WTC11 (cell line): Measurements from ENCODE around the gene SRPRB. TPM values are rescaled to one million over a fixed set of nuclear protein-coding genes. Genes with fewer than 3 reads are reported as not detected.

ENCODE experiments used
- ATAC-seq: fragments of 200-7000 bp; cut with Tn5 transposase; 2 replicates; pipeline ENCODE4 v1.10.0; 2021; ENCODE audit warnings: mild to moderate bottlenecking, moderate library complexity
- CTCF ChIA-PET: fragments of 300-600 bp; sonication (Branson Sonifier 250); formaldehyde crosslinking; loops from one replicate; lab custom pipeline; 2021; ENCODE audit warnings: antibody characterized with exemption; lab: Charles Lee
- POLR2A ChIA-PET: fragments of 350-600 bp; sonication (Branson Sonifier 250); formaldehyde crosslinking; loops from one replicate; lab custom pipeline; 2021; ENCODE audit warnings: antibody characterized with exemption; lab: Charles Lee
- DNase-seq: peaks from one replicate; pipeline ENCODE4 v3.0.0; 2021; ENCODE audit warnings: low spot score
- H3K27ac Mint-ChIP-seq: 2 replicates; pipeline ENCODE4 v1.8.0; 2021; ENCODE audit warnings: mixed read lengths
- H3K27me3 Mint-ChIP-seq: 2 replicates; pipeline ENCODE4 v1.8.0; 2021; ENCODE audit warnings: low read depth, mild to moderate bottlenecking, moderate library complexity, mixed read lengths
- H3K36me3 Mint-ChIP-seq: 2 replicates; pipeline ENCODE4 v1.8.0; 2021; ENCODE audit warnings: mixed read lengths
- H3K4me1 Mint-ChIP-seq: 2 replicates; pipeline ENCODE4 v1.8.0; 2022; ENCODE audit warnings: mixed read lengths
- H3K4me3 Mint-ChIP-seq: 2 replicates; pipeline ENCODE4 v1.8.0; 2021; ENCODE audit warnings: mild to moderate bottlenecking, moderate library complexity, mixed read lengths
- H3K9me3 Mint-ChIP-seq: 2 replicates; pipeline ENCODE4 v1.8.0; 2021; ENCODE audit warnings: mixed read lengths
- ARID4B ChIP-seq: sonication (generic); formaldehyde crosslinking; IDR thresholded peaks from 2 replicates; pipeline ENCODE4 v1.8.0; 2023; ENCODE audit warnings: missing genetic modification reagents, mild to moderate bottlenecking, borderline replicate concordance
- E2F4 ChIP-seq: sonication (generic); formaldehyde crosslinking; IDR thresholded peaks from 2 replicates; pipeline ENCODE4 v1.8.1; 2022; ENCODE audit warnings: low read depth, mild to moderate bottlenecking, moderate library complexity, missing genetic modification reagents, borderline replicate concordance
- EMX1 ChIP-seq: fragments of 250-450 bp; sonication (Bioruptor Pico); IDR thresholded peaks from 2 replicates; pipeline ENCODE4 v1.8.0; 2021; ENCODE audit warnings: mild to moderate bottlenecking
- ERG ChIP-seq: fragments of 250-450 bp; sonication (Bioruptor Pico); IDR thresholded peaks from 2 replicates; pipeline ENCODE4 v1.8.0; 2021; ENCODE audit warnings: mild to moderate bottlenecking
- FOXP4 ChIP-seq: sonication (generic); formaldehyde crosslinking; IDR thresholded peaks from 2 replicates; pipeline ENCODE4 v1.8.0; 2022; ENCODE audit warnings: mild to moderate bottlenecking, missing genetic modification reagents
- JUN ChIP-seq: sonication (generic); formaldehyde crosslinking; IDR thresholded peaks from 2 replicates; pipeline ENCODE4 v1.8.0; 2023; ENCODE audit warnings: mild to moderate bottlenecking, missing genetic modification reagents
- SP1 ChIP-seq: sonication (generic); formaldehyde crosslinking; conservative IDR thresholded peaks from 2 replicates; pipeline ENCODE4 v1.8.1; 2022; ENCODE audit warnings: missing genetic modification reagents
- TEAD1 ChIP-seq: sonication (generic); formaldehyde crosslinking; IDR thresholded peaks from 2 replicates; pipeline ENCODE4 v1.8.0; 2022; ENCODE audit warnings: mild to moderate bottlenecking, missing genetic modification reagents
- USF1 ChIP-seq: sonication (generic); formaldehyde crosslinking; IDR thresholded peaks from 2 replicates; pipeline ENCODE4 v1.8.0; 2022; ENCODE audit warnings: mild to moderate bottlenecking, missing genetic modification reagents
- USF2 ChIP-seq: sonication (generic); formaldehyde crosslinking; IDR thresholded peaks from 2 replicates; pipeline ENCODE4 v1.8.1; 2023; ENCODE audit warnings: mild to moderate bottlenecking, missing genetic modification reagents, moderate library complexity
- ZBTB43 ChIP-seq: sonication (generic); formaldehyde crosslinking; IDR thresholded peaks from 2 replicates; pipeline ENCODE4 v1.8.1; 2023; ENCODE audit warnings: mild to moderate bottlenecking, missing genetic modification reagents
- ZNF121 ChIP-seq: sonication (generic); formaldehyde crosslinking; IDR thresholded peaks from 2 replicates; pipeline ENCODE4 v1.8.0; 2023; ENCODE audit warnings: missing genetic modification reagents
- ZNF219 ChIP-seq: sonication (generic); formaldehyde crosslinking; IDR thresholded peaks from 2 replicates; pipeline ENCODE4 v1.8.0; 2023; ENCODE audit warnings: missing genetic modification reagents, mild to moderate bottlenecking, borderline replicate concordance
- ZNF232 ChIP-seq: sonication (generic); formaldehyde crosslinking; IDR thresholded peaks from 2 replicates; pipeline ENCODE4 v1.8.0; 2022; ENCODE audit warnings: mild to moderate bottlenecking, missing genetic modification reagents
- ZNF671 ChIP-seq: fragments of 250-450 bp; sonication (Bioruptor Pico); IDR thresholded peaks from 2 replicates; pipeline ENCODE4 v1.8.0; 2021; ENCODE audit warnings: mild to moderate bottlenecking
- total RNA-seq: library from RNA; stranded (reverse); gene quantifications from 3 replicates; pipeline ENCODE4 v1.2.3, GENCODE V29; 2021

SRPRB gene
- total RNA-seq, 1 experiment from 2014 or later = 40.9 TPM

- TF ChIP-seq ARID4B (CRISPR knock-in tag) (no peak), ZNF219 (CRISPR knock-in tag) (no peak), ZBTB43 (no peak), USF1 (CRISPR knock-in tag) (no peak), SP1 (no peak)
These were observed 38.0 kb downstream of the SRPRB start (continued) for GRCh38 chr3:133843634-133844033.

- POLR2A ChIA-PET = no interaction called here
- TF ChIP-seq TEAD1 (CRISPR knock-in tag) (no peak), SP1 (no peak), JUN (CRISPR knock-in tag) (no peak), ERG (CRISPR knock-in tag) (no peak), FOXP4 (CRISPR knock-in tag) (no peak), ZNF232 (no peak), USF2 (CRISPR knock-in tag) (no peak), ZNF671 (no peak), E2F4 (CRISPR knock-in tag) (no peak), ZNF121 (no peak), EMX1 (no peak)
- no peak overlapping the region for H3K4me3 Mint-ChIP-seq
- H3K4me1 Mint-ChIP-seq = no peaks in the 10 kb centered on the region
- no peak for ATAC-seq
- no peak for DNase-seq
- no peaks in the 10 kb centered on the region for H3K36me3 Mint-ChIP-seq
- no peak overlapping the region for H3K27ac Mint-ChIP-seq
- no peaks in the 10 kb centered on the region for H3K9me3 Mint-ChIP-seq
- no peaks in the 10 kb centered on the region for H3K27me3 Mint-ChIP-seq
- CTCF ChIA-PET = no interaction called here
These were observed 39.5 kb downstream of the SRPRB start for GRCh38 chr3:133845127-133845526.
